GM12878 (cell line): ENCODE measurements around the gene C5AR2.

Experiments
- BHLHE40 ChIP-seq, 2 experiments: fragments of 450-650 bp in 1 of 2; IDR thresholded peaks; 2 replicates each; pipeline ENCODE4 v1.6.1; 2011 to 2017; ENCODE audit warnings: low read depth in 2 of 2, borderline replicate concordance in 1 of 2, improper control_type of control experiment in 1 of 2, low read length in 1 of 2, mild to moderate bottlenecking in 1 of 2
- CTCF ChIP-seq, 3 experiments: IDR thresholded peaks in 2 of 3; conservative IDR thresholded peaks in 1 of 3; 2 replicates each; pipeline ENCODE4 v1.5.1; 2011; ENCODE audit warnings: low read depth in 3 of 3, low read length in 3 of 3, mild to moderate bottlenecking in 3 of 3, control low read depth in 2 of 3, moderate library complexity in 2 of 3, inconsistent platforms in 1 of 3, mixed read lengths in 1 of 3; ENCODE audit not compliant: control insufficient read depth in 2 of 3, insufficient read depth in 1 of 3; ENCODE audit errors: extremely low read depth in 1 of 3
- EGR1 ChIP-seq, 2 experiments: IDR thresholded peaks; 1 replicate in 1 of 2; 2 replicates in 1 of 2; pipeline ENCODE4 v1.6.1; 2011 to 2012; ENCODE audit warnings: low read depth in 2 of 2, low read length in 2 of 2, borderline replicate concordance in 1 of 2, mild to moderate bottlenecking in 1 of 2, moderate library complexity in 1 of 2
- EZH2 ChIP-seq: IDR thresholded peaks from 2 replicates; pipeline ENCODE4 v1.6.1; 2012; ENCODE audit warnings: low read depth, mild to moderate bottlenecking, control low read depth, inconsistent platforms, low read length, borderline replicate concordance; ENCODE audit not compliant: control insufficient read depth
- HDGF ChIP-seq: fragments of 450-650 bp; IDR thresholded peaks from 2 replicates; pipeline ENCODE4 v1.6.1; 2016; ENCODE audit warnings: antibody characterized with exemption
- KDM1A ChIP-seq: fragments of 200-600 bp; sonication (generic); IDR thresholded peaks from 2 replicates; pipeline ENCODE4 v1.6.1; 2016; ENCODE audit warnings: borderline replicate concordance
- POLR2A ChIP-seq: IDR thresholded peaks from 2 replicates; pipeline ENCODE4 v1.6.1; 2011; ENCODE audit warnings: low read depth, mild to moderate bottlenecking, low read length
- SIN3A ChIP-seq: IDR thresholded peaks from 2 replicates; pipeline ENCODE4 v1.6.1; 2012; ENCODE audit warnings: low read depth, low read length, improper control_type of control experiment
- SUZ12 ChIP-seq: fragments of 200-600 bp; sonication (generic); IDR thresholded peaks from one replicate; pipeline ENCODE4 v1.6.1; 2018; ENCODE audit warnings: antibody characterized with exemption, mild to moderate bottlenecking; ENCODE audit not compliant: unreplicated experiment
- TAF1 ChIP-seq: IDR thresholded peaks from 2 replicates; pipeline ENCODE4 v1.6.1; 2011; ENCODE audit warnings: mild to moderate bottlenecking, low read depth, low read length, borderline replicate concordance
- ZBTB33 ChIP-seq: fragments of 450-650 bp; IDR thresholded peaks from 2 replicates; pipeline ENCODE4 v1.6.1; 2017; ENCODE audit warnings: mild to moderate bottlenecking
- TF ChIP-seq, protein P1 (sequence below): IDR thresholded peaks from 2 replicates; pipeline ENCODE4 v1.6.1; 2012; ENCODE audit warnings: low read depth, low read length, improper control_type of control experiment

GRCh38 chr19:47312366-47313006 lies 19.5 kb upstream of the C5AR2 start:
- TF ChIP-seq ZBTB33, result no peak
- TF ChIP-seq POLR2A, result no peak
- no peak for TF ChIP-seq TAF1
- no peak for TF ChIP-seq EGR1 (IDR thresholded peaks at IDR 0.05; ENCODE audit: borderline replicate concordance in 1 of 2, low read depth in 2 of 2, low read length in 2 of 2)
- TF ChIP-seq KDM1A, result no peak
- no peak for TF ChIP-seq SIN3A
- no peak for TF ChIP-seq SUZ12
- no peak for TF ChIP-seq HDGF
- no peak for TF ChIP-seq BHLHE40 (IDR thresholded peaks at IDR 0.05; ENCODE audit: borderline replicate concordance in 1 of 2, low read depth in 2 of 2, low read length in 1 of 2)
- TF ChIP-seq CTCF (IDR thresholded peaks at IDR 0.05 in 2 of 3, conservative IDR thresholded peaks at IDR 0.05 in 1 of 3; ENCODE audit: control insufficient read depth in 2 of 3, extremely low read depth in 1 of 3, insufficient read depth in 1 of 3, low read depth in 3 of 3, low read length in 3 of 3), result no peak
- TF ChIP-seq, protein P1, sequence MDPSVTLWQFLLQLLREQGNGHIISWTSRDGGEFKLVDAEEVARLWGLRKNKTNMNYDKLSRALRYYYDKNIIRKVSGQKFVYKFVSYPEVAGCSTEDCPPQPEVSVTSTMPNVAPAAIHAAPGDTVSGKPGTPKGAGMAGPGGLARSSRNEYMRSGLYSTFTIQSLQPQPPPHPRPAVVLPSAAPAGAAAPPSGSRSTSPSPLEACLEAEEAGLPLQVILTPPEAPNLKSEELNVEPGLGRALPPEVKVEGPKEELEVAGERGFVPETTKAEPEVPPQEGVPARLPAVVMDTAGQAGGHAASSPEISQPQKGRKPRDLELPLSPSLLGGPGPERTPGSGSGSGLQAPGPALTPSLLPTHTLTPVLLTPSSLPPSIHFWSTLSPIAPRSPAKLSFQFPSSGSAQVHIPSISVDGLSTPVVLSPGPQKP, result no peak
- no peak for TF ChIP-seq EZH2
